HepG2 (cell line): Measurements from ENCODE around the gene TCTN2.

Source experiments
- CTCF ChIP-seq: sonication (generic); formaldehyde crosslinking; IDR thresholded peaks from 2 replicates; pipeline ENCODE4 v1.5.0; 2020; ENCODE audit warnings: mild to moderate bottlenecking, missing genetic modification reagents, moderate library complexity
- EP300 ChIP-seq, 3 experiments: sonication (generic) in 1 of 3; formaldehyde crosslinking in 1 of 3; IDR thresholded peaks; 2 replicates each; pipeline versions ENCODE4 v1.5.1 to v1.6.1; 2011 to 2020; ENCODE audit warnings: low read depth in 2 of 3, low read length in 2 of 3, borderline replicate concordance in 1 of 3, improper control_type of control experiment in 1 of 3, mild to moderate bottlenecking in 1 of 3, missing genetic modification reagents in 1 of 3, moderate library complexity in 1 of 3
- EZH2 ChIP-seq: conservative IDR thresholded peaks from 2 replicates; pipeline ENCODE4 v1.6.1; 2012; ENCODE audit warnings: mild to moderate bottlenecking, low read depth, low read length, moderate library complexity
- FOSL1 ChIP-seq: sonication (generic); formaldehyde crosslinking; IDR thresholded peaks from 2 replicates; pipeline ENCODE4 v1.9.0; 2021; ENCODE audit warnings: missing genetic modification reagents, borderline replicate concordance
- HDAC6 ChIP-seq: fragments of 200-600 bp; sonication (generic); IDR thresholded peaks from 2 replicates; pipeline ENCODE4 v1.7.0; 2017; ENCODE audit warnings: mild to moderate bottlenecking, antibody characterized with exemption, low read length, low read depth
- HMGA1 ChIP-seq: sonication (generic); formaldehyde crosslinking; conservative IDR thresholded peaks from 2 replicates; pipeline ENCODE4 v1.4.0; 2020; ENCODE audit warnings: missing genetic modification reagents
- MIER2 ChIP-seq: IDR thresholded peaks from 2 replicates; pipeline ENCODE4 v1.6.1; 2016; ENCODE audit warnings: missing biosample characterization, missing genetic modification reagents
- POLR2A ChIP-seq, 2 experiments: IDR thresholded peaks; 2 replicates each; pipeline ENCODE4 v1.6.1; 2011; ENCODE audit warnings: low read depth in 2 of 2, low read length in 2 of 2, mild to moderate bottlenecking in 1 of 2, moderate library complexity in 1 of 2; ENCODE audit not compliant: insufficient read depth in 1 of 2
- TBL1XR1 ChIP-seq: fragments of 150-350 bp; IDR thresholded peaks from 2 replicates; pipeline ENCODE4 v1.6.1; 2014; ENCODE audit warnings: borderline replicate concordance, low read length; ENCODE audit not compliant: partially characterized antibody
- ZNF143 ChIP-seq: sonication (generic); formaldehyde crosslinking; IDR thresholded peaks from 2 replicates; pipeline ENCODE4 v1.4.0; 2020; ENCODE audit warnings: missing genetic modification reagents

- peak; percentile 78 for TF ChIP-seq ZNF143 (CRISPR knock-in tag)
- TF ChIP-seq HMGA1 (CRISPR knock-in tag) = no peak
- no peak; the same call in 1 of the 2 replicates for TF ChIP-seq MIER2
- TF ChIP-seq FOSL1 (CRISPR knock-in tag) = no peak
- TF ChIP-seq EZH2 = no peak
- TF ChIP-seq EP300 (IDR thresholded peaks at IDR 0.05; ENCODE audit: low read depth in 2 of 2, low read length in 2 of 2) = peak in 1 of 2 experiments; percentile 56; a peak in 1 of 4 replicates
- no peak for TF ChIP-seq EP300 (CRISPR knock-in tag; IDR thresholded peaks at IDR 0.05; ENCODE audit: borderline replicate concordance)
- TF ChIP-seq HDAC6 = no peak
- TF ChIP-seq POLR2A (IDR thresholded peaks at IDR 0.05; ENCODE audit: insufficient read depth in 1 of 2, low read depth in 2 of 2, low read length in 2 of 2) = peak; percentile 98 to 99
- TF ChIP-seq CTCF (CRISPR knock-in tag) = peak; percentile 43
- peak; percentile 24 for TF ChIP-seq TBL1XR1
Measured at GRCh38 chr12:123633379-123634141, 37.4 kb upstream of the TCTN2 start, which contains the start of the genes EIF2B1 and GTF2H3.
